Dedifferentiated amniotic fluid mesenchymal stem cell (primary cell): ENCODE measurements around the gene C21orf91.
"Not testable (repeated sequence)": the region's sequence is repeated elsewhere in the genome, so short reads cannot be mapped to it uniquely, and the experiment has no call there.

ENCODE experiments used
- DNase-seq: peaks from one replicate; pipeline ENCODE4 v3.0.0-alpha.2; 2016; ENCODE audit errors: extremely low spot score

The C21orf91 gene

GRCh38 chr21:17779496-17779895 lies 39.7 kb downstream of the C21orf91 start:
- DNase-seq, result no peak

GRCh38 chr21:17777072-17777765 lies 41.9 kb downstream of the C21orf91 start:
- DNase-seq, result no peak

- DNase-seq, result no peak
Measured at GRCh38 chr21:17775431-17776126, 43.6 kb downstream of the C21orf91 start.

GRCh38 chr21:17775021-17775420 lies 44.1 kb downstream of the C21orf91 start:
- not testable (repeated sequence) for DNase-seq

GRCh38 chr21:17769447-17769845 lies 49.7 kb downstream of the C21orf91 start:
- no peak for DNase-seq

GRCh38 chr21:17768840-17769446 lies 50.2 kb downstream of the C21orf91 start:
- DNase-seq, result no peak

- DNase-seq, result no peak
Measured at GRCh38 chr21:17765207-17765606, 53.9 kb downstream of the C21orf91 start.

GRCh38 chr21:17763288-17764037 lies 55.7 kb downstream of the C21orf91 start:
- no peak for DNase-seq

GRCh38 chr21:17759511-17760178 lies 59.5 kb downstream of the C21orf91 start:
- DNase-seq, result no peak

- DNase-seq, result no peak
Measured at GRCh38 chr21:17758683-17759082, 60.5 kb downstream of the C21orf91 start.

- no peak for DNase-seq
Measured at GRCh38 chr21:17757671-17758070, 61.5 kb downstream of the C21orf91 start.

- no peak for DNase-seq
Measured at GRCh38 chr21:17753736-17754135, 65.4 kb downstream of the C21orf91 start.

- DNase-seq, result no peak
Measured at GRCh38 chr21:17752171-17752570, 67.0 kb downstream of the C21orf91 start.

GRCh38 chr21:17746920-17747319 lies 72.2 kb downstream of the C21orf91 start:
- no peak for DNase-seq

- no peak for DNase-seq
Measured at GRCh38 chr21:17745086-17745485, 74.1 kb downstream of the C21orf91 start.

- no peak for DNase-seq
Measured at GRCh38 chr21:17742940-17743592, 76.1 kb downstream of the C21orf91 start.

- no peak for DNase-seq
Measured at GRCh38 chr21:17742181-17742580, 77.0 kb downstream of the C21orf91 start.
